ENCODE results near the gene NRIP2. TPM values are rescaled to one million over a fixed set of nuclear protein-coding genes. Genes with fewer than 3 reads are reported as not detected.

Gene NRIP2
- total RNA-seq, 1 donor: not detected

DNA sequence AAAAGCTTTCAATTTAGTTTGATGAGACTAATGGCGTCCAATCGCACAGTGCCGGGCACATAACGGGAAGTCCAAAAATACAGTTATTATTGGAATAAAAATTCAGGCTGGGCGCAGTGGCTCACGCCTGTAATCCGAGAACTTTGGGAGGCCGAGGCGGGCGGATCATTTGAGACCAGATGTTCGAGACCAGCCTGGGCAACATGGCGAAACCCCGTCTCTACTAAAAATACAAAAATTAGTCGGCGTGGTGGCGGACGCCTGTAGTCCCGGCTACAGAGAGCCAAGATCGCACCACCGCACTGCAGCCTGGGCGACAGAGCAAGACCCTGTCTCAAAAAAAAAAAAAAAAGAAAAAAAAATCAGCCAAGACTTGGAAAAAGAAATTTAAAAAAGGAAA lies 41.3 kb downstream of the NRIP2 start:
- H3K4me3 ChIP-seq (ENCODE audit: insufficient read depth, low read length): no peak overlapping the region
- no peak overlapping the region for H2AFZ ChIP-seq (ENCODE audit: low read length)
- no peaks in the 10 kb centered on the region for H3K9me3 ChIP-seq (ENCODE audit: low read depth, low read length)
- no peak for DNase-seq (ENCODE audit: insufficient read length, low spot score, missing footprints)
- H3K27ac ChIP-seq (ENCODE audit: low read depth, low read length): no peak overlapping the region
- peaks cover 26% of the 10 kb centered on the region for H3K79me2 ChIP-seq (ENCODE audit: insufficient read depth, low read length)
- no peak overlapping the region for H3K4me2 ChIP-seq (ENCODE audit: insufficient read depth, low read length)
- TF ChIP-seq, protein P1, sequence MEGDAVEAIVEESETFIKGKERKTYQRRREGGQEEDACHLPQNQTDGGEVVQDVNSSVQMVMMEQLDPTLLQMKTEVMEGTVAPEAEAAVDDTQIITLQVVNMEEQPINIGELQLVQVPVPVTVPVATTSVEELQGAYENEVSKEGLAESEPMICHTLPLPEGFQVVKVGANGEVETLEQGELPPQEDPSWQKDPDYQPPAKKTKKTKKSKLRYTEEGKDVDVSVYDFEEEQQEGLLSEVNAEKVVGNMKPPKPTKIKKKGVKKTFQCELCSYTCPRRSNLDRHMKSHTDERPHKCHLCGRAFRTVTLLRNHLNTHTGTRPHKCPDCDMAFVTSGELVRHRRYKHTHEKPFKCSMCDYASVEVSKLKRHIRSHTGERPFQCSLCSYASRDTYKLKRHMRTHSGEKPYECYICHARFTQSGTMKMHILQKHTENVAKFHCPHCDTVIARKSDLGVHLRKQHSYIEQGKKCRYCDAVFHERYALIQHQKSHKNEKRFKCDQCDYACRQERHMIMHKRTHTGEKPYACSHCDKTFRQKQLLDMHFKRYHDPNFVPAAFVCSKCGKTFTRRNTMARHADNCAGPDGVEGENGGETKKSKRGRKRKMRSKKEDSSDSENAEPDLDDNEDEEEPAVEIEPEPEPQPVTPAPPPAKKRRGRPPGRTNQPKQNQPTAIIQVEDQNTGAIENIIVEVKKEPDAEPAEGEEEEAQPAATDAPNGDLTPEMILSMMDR (IDR thresholded peaks at IDR 0.05; ENCODE audit: extremely low read depth, low read depth, low read length): no peak
- peaks cover 16% of the 10 kb centered on the region for H3K27me3 ChIP-seq (ENCODE audit: insufficient read depth, low read length)
- H4K20me1 ChIP-seq (ENCODE audit: insufficient read depth, low read length): peaks cover 15% of the 10 kb centered on the region
- H3K36me3 ChIP-seq (ENCODE audit: insufficient read depth, low read length): peaks cover 12% of the 10 kb centered on the region
- peaks cover 12% of the 10 kb centered on the region for H3K4me1 ChIP-seq (ENCODE audit: insufficient read depth, low read length)

DNA sequence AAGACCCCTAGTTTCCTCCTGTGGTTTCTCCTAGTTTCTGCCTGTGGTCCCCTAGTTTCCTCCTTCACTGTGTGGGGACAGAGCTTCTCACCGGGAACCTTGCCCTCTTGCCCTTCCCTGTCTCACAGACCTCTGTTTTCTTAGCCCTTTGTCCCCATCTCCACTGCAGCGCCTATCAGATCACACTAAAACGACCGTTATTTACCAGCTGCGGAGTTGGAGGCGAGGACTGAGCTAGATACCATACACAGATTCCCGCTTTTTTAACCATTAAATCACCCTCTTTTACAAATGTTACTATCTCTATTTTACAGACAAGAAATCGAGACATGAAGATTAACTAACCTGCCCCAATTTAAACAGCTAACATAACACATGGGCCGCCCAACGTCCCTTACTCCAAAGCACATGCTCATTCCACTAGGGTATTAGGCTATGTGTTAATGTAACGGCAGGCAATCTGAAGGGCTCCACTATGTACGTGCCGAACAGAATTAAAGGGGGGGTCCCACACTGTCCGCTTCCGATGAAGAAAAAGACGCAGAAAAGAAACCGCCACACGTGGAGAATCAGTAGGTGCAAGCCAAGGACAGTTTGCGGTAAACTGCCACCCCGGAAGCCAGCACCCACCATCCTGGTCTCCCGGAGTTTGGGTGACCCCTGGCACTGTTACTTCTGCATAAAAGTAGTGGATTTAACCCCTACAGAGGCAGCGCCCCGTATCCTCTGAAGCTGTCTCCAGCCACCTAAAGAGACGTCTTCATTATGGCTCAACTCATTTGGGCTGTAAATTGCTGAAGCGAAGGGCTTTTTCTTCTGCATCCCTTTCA lies 41.9 kb downstream of the NRIP2 start:
- DNase-seq (ENCODE audit: insufficient read length, low spot score, missing footprints): no peak
- Histone ChIP-seq H3K79me2 (ENCODE audit: insufficient read depth, low read length) (peaks cover 22% of the 10 kb centered on the region), H2AFZ (ENCODE audit: low read length) (no peak overlapping the region), H3K27ac (ENCODE audit: low read depth, low read length) (no peak overlapping the region), H4K20me1 (ENCODE audit: insufficient read depth, low read length) (peaks cover 12% of the 10 kb centered on the region), H3K36me3 (ENCODE audit: insufficient read depth, low read length) (peaks cover 5% of the 10 kb centered on the region), H3K4me1 (ENCODE audit: insufficient read depth, low read length) (peaks cover 12% of the 10 kb centered on the region), H3K9me3 (ENCODE audit: low read depth, low read length) (no peaks in the 10 kb centered on the region), H3K27me3 (ENCODE audit: insufficient read depth, low read length) (peaks cover 18% of the 10 kb centered on the region), H3K4me3 (ENCODE audit: insufficient read depth, low read length) (no peak overlapping the region), H3K4me2 (ENCODE audit: insufficient read depth, low read length) (no peak overlapping the region)
- TF ChIP-seq, protein P1 (IDR thresholded peaks at IDR 0.05; ENCODE audit: extremely low read depth, low read depth, low read length): no peak

DNA sequence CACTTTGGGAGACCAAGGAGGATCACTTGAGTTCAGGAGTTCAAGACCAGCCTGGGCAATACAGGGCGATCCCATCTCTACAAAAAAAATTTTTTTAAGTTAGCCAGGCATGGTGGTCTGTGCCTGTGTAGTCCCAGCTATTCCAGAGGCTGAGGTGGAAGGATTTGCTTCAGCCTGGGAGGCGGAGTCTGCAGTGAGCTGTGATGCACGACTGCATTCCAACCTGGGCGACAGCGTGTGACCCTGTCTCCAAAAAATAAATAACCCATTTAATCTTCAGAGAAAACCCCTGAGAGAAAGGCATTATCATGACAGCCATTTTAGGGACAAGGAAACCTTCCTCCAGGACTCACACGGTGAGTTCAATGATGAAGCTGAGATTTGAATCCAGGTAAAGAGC lies 43.7 kb downstream of the NRIP2 start:
- Histone ChIP-seq H3K27ac (ENCODE audit: low read depth, low read length) (no peak overlapping the region), H3K9me3 (ENCODE audit: low read depth, low read length) (no peaks in the 10 kb centered on the region), H3K4me1 (ENCODE audit: insufficient read depth, low read length) (peaks cover 3% of the 10 kb centered on the region), H3K4me3 (ENCODE audit: insufficient read depth, low read length) (no peak overlapping the region), H3K36me3 (ENCODE audit: insufficient read depth, low read length) (no peaks in the 10 kb centered on the region), H4K20me1 (ENCODE audit: insufficient read depth, low read length) (no peaks in the 10 kb centered on the region), H3K4me2 (ENCODE audit: insufficient read depth, low read length) (no peak overlapping the region), H3K79me2 (ENCODE audit: insufficient read depth, low read length) (peaks cover 4% of the 10 kb centered on the region), H2AFZ (ENCODE audit: low read length) (no peak overlapping the region), H3K27me3 (ENCODE audit: insufficient read depth, low read length) (peaks cover 18% of the 10 kb centered on the region)
- DNase-seq (ENCODE audit: insufficient read length, low spot score, missing footprints): no peak
- TF ChIP-seq, protein P1 (IDR thresholded peaks at IDR 0.05; ENCODE audit: extremely low read depth, low read depth, low read length): no peak

DNA sequence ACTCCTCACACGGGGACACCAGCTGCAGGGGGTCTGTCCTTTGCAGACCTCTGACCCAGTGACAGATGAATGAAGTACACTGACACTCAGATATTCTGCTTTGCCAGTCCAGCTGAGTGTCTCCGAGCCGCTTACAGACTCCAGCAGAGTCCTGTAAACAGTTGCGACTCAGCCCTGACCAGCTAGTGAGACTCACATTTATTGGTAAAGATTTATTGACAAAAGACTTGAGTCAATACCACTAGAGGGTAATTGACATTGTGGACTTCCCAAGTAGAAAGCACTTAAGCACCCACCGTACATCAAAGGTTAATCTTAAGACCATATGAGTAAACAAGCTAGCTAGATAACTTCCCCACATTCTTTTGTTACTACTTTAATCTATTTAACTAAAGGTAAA lies 49.8 kb downstream of the NRIP2 start:
- H3K9me3 ChIP-seq (ENCODE audit: low read depth, low read length): no peaks in the 10 kb centered on the region
- H3K4me3 ChIP-seq (ENCODE audit: insufficient read depth, low read length): no peak overlapping the region
- H3K27ac ChIP-seq (ENCODE audit: low read depth, low read length): no peak overlapping the region
- H3K4me1 ChIP-seq (ENCODE audit: insufficient read depth, low read length): peaks cover 3% of the 10 kb centered on the region
- H3K36me3 ChIP-seq (ENCODE audit: insufficient read depth, low read length): no peaks in the 10 kb centered on the region
- peaks cover 37% of the 10 kb centered on the region for H3K27me3 ChIP-seq (ENCODE audit: insufficient read depth, low read length)
- no peak overlapping the region for H2AFZ ChIP-seq (ENCODE audit: low read length)
- no peak overlapping the region for H3K4me2 ChIP-seq (ENCODE audit: insufficient read depth, low read length)
- TF ChIP-seq, protein P1 (IDR thresholded peaks at IDR 0.05; ENCODE audit: extremely low read depth, low read depth, low read length): no peak
- H3K79me2 ChIP-seq (ENCODE audit: insufficient read depth, low read length): no peaks in the 10 kb centered on the region
- no peaks in the 10 kb centered on the region for H4K20me1 ChIP-seq (ENCODE audit: insufficient read depth, low read length)
- DNase-seq (ENCODE audit: insufficient read length, low spot score, missing footprints): no peak

Data from osteoblast (primary cell).